SK-N-MC (cell line): ENCODE results near the gene CROCC.
A peak's percentile ranks its signal among the peaks of the same experiment; 100 is the strongest.

Experiments
- EZH2 ChIP-seq: fragments of 200-600 bp; sonication (generic); IDR thresholded peaks from one replicate; pipeline ENCODE4 v1.6.1; 2017; ENCODE audit warnings: antibody characterized with exemption
- FOXP2 ChIP-seq: optimal IDR thresholded peaks from 2 replicates; pipeline ENCODE3; 2011; ENCODE audit warnings: mild to moderate bottlenecking, moderate library complexity; ENCODE audit not compliant: insufficient read depth; ENCODE audit errors: extremely low read length, control extremely low read depth
- POLR2AphosphoS5 ChIP-seq: IDR thresholded peaks from 2 replicates; pipeline ENCODE4 v1.6.1; 2012; ENCODE audit warnings: mild to moderate bottlenecking, low read depth, low read length, borderline replicate concordance

DNA sequence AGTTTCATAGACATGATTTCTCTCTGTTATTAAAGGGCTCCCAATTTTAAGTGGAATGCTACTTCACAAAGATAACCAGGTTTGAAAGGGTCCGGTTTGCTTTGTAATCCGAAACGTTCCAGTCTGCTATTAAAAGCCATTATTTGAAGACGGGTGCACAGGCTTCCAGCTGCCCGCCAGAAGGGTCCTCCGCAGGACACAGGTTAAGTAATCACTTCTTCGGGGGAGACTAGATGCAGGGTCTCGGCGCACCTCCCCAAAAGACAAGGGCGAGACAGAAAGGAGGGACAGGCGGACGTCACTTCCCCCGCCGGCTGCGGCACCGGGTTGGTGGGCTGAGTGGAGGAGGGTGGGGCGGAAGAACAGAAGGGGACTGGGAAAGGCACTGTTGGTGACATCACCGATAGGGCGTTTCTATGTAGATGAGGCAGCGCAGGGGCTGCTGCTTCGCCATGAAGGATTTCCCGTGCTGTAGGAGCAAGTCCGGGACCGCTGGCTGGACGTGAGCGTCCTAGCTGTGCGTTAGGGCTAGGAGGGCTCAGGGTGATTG lies 17.1 kb upstream of the CROCC start:
- peak; percentile 90 for TF ChIP-seq POLR2AphosphoS5
- no peak for TF ChIP-seq EZH2
- peak; percentile 66 for TF ChIP-seq FOXP2
